Measurements from ENCODE around the gene GPSM3. TPM values are rescaled to one million over a fixed set of nuclear protein-coding genes. Genes with fewer than 3 reads are reported as not detected.

The GPSM3 gene
- total RNA-seq, 1 experiment from 2014 or later: 11.8 TPM

DNA sequence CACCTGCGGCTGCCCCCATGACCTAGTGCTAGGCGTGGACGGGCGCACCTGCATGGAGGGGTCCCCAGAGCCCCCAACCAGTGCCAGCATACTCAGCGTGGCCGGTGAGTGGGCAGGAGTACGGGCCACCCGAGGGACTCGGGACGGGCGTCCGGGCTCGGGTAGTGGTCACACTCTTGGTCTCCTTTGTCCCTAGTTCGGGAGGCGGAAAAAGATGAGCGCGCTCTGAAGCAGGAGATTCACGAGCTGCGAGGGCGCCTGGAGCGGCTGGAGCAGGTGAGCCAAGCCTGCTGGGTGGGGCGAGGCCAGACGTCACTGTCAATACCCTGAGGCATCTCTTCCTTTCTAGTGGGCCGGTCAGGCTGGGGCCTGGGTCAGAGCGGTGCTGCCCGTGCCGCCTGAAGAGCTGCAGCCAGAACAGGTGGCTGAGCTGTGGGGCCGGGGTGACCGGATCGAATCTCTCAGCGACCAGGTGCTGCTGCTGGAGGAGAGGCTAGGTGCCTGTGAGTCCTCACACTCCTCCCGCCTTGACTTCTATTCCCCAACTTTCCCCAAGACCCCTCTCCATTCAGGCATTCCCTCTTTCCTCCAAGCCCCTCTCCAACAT is 25.2 kb downstream of the GPSM3 start:
- H3K23me2 ChIP-seq (ENCODE audit: insufficient read length, low read depth, low read length, poor library complexity, severe bottlenecking): no peaks in the 10 kb centered on the region
- H3K36me3 Mint-ChIP-seq (ENCODE audit: insufficient read depth in 1 of 3, low read depth in 3 of 3): peaks cover 46 to 79% (median 61%) of the 10 kb centered on the region in 3 experiments

More for the DNA sequence above, 25.2 kb downstream of the GPSM3 start:
- Mint-ChIP-seq H3K4me3 (no peak overlapping the region; a peak in 2 of 5 replicates), H3K27ac (peak overlapping the region in 2 of 3 experiments; percentile 38 to 66; a peak in 5 of 7 replicates), H3K9me3 (no peaks in the 10 kb centered on the region), H3K4me1 (peaks cover 3 to 23% of the 10 kb centered on the region in 2 experiments; a peak in 2 of 4 replicates), H3K27me3 (ENCODE audit: low read depth) (no peaks in the 10 kb centered on the region; the same call in 1 of the 2 replicates)
- no peak overlapping the region for H2AFZ ChIP-seq (ENCODE audit: low read length)
- no peaks in the 10 kb centered on the region for H3K79me2 ChIP-seq (ENCODE audit: insufficient read depth, low read length)
- H3K56ac ChIP-seq (ENCODE audit: insufficient read length, low read depth, low read length): no peak overlapping the region
- H3K18ac ChIP-seq (ENCODE audit: insufficient read length, low read depth, low read length): no peak overlapping the region
- no peaks in the 10 kb centered on the region for H3K79me1 ChIP-seq (ENCODE audit: insufficient read depth, low read depth, low read length, poor library complexity, severe bottlenecking)
- H2BK15ac ChIP-seq (ENCODE audit: low read depth, low read length): no peak overlapping the region
- H4K91ac ChIP-seq (ENCODE audit: insufficient read length, low read depth, low read length): no peak overlapping the region
- H4K5ac ChIP-seq (ENCODE audit: insufficient read length, low read depth, low read length): no peak overlapping the region
- no peak overlapping the region for H2BK20ac ChIP-seq (ENCODE audit: low read depth, low read length, poor library complexity, severe bottlenecking)
- no peak overlapping the region for H3K14ac ChIP-seq (ENCODE audit: insufficient read depth, low read length)
- H2BK120ac ChIP-seq (ENCODE audit: low read depth, low read length, poor library complexity, severe bottlenecking): no peak overlapping the region
- no peak overlapping the region for H2AK5ac ChIP-seq (ENCODE audit: insufficient read length, low read length)
- H3K27me3 ChIP-seq (ENCODE audit: insufficient read depth, low read length): no peaks in the 10 kb centered on the region
- H3K23ac ChIP-seq (ENCODE audit: insufficient read length, low read depth, low read length): no peak overlapping the region
- no CpG with 5 or more reads among the region's 32 CpGs for WGBS (ENCODE audit: extremely low coverage, insufficient read length, low lambda C conversion rate)
- H3T11ph ChIP-seq (ENCODE audit: low read length): no peak overlapping the region
- DNase-seq: peak; percentile 68
- no peak overlapping the region for H3K27ac ChIP-seq (ENCODE audit: insufficient read length, low read depth, low read length)
- no peak overlapping the region for H4K8ac ChIP-seq (replicated peaks; ENCODE audit: insufficient read length, low read depth, low read length)
- H2BK5ac ChIP-seq (ENCODE audit: insufficient read length, low read length): no peak overlapping the region
- H4K20me1 ChIP-seq (ENCODE audit: control insufficient read depth, insufficient read depth, insufficient read length): peaks cover 2% of the 10 kb centered on the region
- TF ChIP-seq, protein P1, sequence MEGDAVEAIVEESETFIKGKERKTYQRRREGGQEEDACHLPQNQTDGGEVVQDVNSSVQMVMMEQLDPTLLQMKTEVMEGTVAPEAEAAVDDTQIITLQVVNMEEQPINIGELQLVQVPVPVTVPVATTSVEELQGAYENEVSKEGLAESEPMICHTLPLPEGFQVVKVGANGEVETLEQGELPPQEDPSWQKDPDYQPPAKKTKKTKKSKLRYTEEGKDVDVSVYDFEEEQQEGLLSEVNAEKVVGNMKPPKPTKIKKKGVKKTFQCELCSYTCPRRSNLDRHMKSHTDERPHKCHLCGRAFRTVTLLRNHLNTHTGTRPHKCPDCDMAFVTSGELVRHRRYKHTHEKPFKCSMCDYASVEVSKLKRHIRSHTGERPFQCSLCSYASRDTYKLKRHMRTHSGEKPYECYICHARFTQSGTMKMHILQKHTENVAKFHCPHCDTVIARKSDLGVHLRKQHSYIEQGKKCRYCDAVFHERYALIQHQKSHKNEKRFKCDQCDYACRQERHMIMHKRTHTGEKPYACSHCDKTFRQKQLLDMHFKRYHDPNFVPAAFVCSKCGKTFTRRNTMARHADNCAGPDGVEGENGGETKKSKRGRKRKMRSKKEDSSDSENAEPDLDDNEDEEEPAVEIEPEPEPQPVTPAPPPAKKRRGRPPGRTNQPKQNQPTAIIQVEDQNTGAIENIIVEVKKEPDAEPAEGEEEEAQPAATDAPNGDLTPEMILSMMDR (conservative IDR thresholded peaks at IDR 0.05): no peak
- no peak overlapping the region for H3K9ac ChIP-seq (ENCODE audit: extremely low read depth, insufficient read length, low read length)
- H3K4me2 ChIP-seq (ENCODE audit: insufficient read depth, insufficient read length, low read length): no peak overlapping the region
- H3K9me3 ChIP-seq (ENCODE audit: control insufficient read depth, low read depth, low read length): no peaks in the 10 kb centered on the region
- H2BK12ac ChIP-seq (ENCODE audit: insufficient read length, low read depth, low read length): no peak overlapping the region
- H3K4ac ChIP-seq (ENCODE audit: low read depth, low read length): no peak overlapping the region
- no peaks in the 10 kb centered on the region for H3K4me1 ChIP-seq (ENCODE audit: insufficient read depth, low read length)

Data from H9 (cell line).